Stimulated activated CD4-positive, alpha-beta T cell treated with anti-CD3 and anti-CD28 coated beads, TNF-alpha, amount 100 ng/mL, for 4 hours (primary cell): Measurements from ENCODE around the gene SPOCK1.

Experiments used
- DNase-seq, 3 experiments: peaks; one replicate each; pipeline ENCODE4 v3.0.0-alpha.2; 2020; ENCODE audit warnings: low read depth in 3 of 3

The SPOCK1 gene

GRCh38 chr5:137492331-137492730 lies 6.8 kb downstream of the SPOCK1 start:
- DNase-seq = no peak

GRCh38 chr5:137491121-137491520 lies 8.0 kb downstream of the SPOCK1 start:
- DNase-seq = no peak

GRCh38 chr5:137490591-137490990 lies 8.5 kb downstream of the SPOCK1 start:
- DNase-seq = no peak

- DNase-seq = no peak
Observed at GRCh38 chr5:137488974-137489373, 10.2 kb downstream of the SPOCK1 start.

GRCh38 chr5:137488516-137488915 lies 10.6 kb downstream of the SPOCK1 start:
- no peak for DNase-seq

- no peak for DNase-seq
Observed at GRCh38 chr5:137487600-137487999, 11.5 kb downstream of the SPOCK1 start.

- no peak for DNase-seq
Observed at GRCh38 chr5:137486707-137487106, 12.4 kb downstream of the SPOCK1 start.

- DNase-seq = no peak
Observed at GRCh38 chr5:137481596-137481995, 17.5 kb downstream of the SPOCK1 start.

- DNase-seq = no peak
Observed at GRCh38 chr5:137478043-137478442, 21.1 kb downstream of the SPOCK1 start.

- no peak for DNase-seq
Observed at GRCh38 chr5:137470921-137471220, 28.3 kb downstream of the SPOCK1 start.

GRCh38 chr5:137470111-137470920 lies 28.8 kb downstream of the SPOCK1 start:
- no peak for DNase-seq

GRCh38 chr5:137466889-137467288 lies 32.2 kb downstream of the SPOCK1 start:
- DNase-seq = no peak

- DNase-seq = no peak
Observed at GRCh38 chr5:137465930-137466329, 33.2 kb downstream of the SPOCK1 start.

GRCh38 chr5:137462816-137463520 lies 36.2 kb downstream of the SPOCK1 start:
- DNase-seq = no peak

- no peak for DNase-seq
Observed at GRCh38 chr5:137462265-137462590, 36.9 kb downstream of the SPOCK1 start.

- DNase-seq = no peak
Observed at GRCh38 chr5:137461391-137462264, 37.5 kb downstream of the SPOCK1 start.

- DNase-seq = no peak
Observed at GRCh38 chr5:137454671-137455070, 44.5 kb downstream of the SPOCK1 start.

GRCh38 chr5:137453483-137454080 lies 45.5 kb downstream of the SPOCK1 start:
- DNase-seq = no peak

GRCh38 chr5:137450759-137451158 lies 48.4 kb downstream of the SPOCK1 start:
- no peak for DNase-seq

- no peak for DNase-seq
Observed at GRCh38 chr5:137448868-137449267, 50.3 kb downstream of the SPOCK1 start.

- no peak for DNase-seq
Observed at GRCh38 chr5:137446615-137447014, 52.5 kb downstream of the SPOCK1 start.

- no peak for DNase-seq
Observed at GRCh38 chr5:137446151-137446550, 53.0 kb downstream of the SPOCK1 start.
